ENCODE data around the gene PRKCE. TPM values are rescaled to one million over a fixed set of nuclear protein-coding genes. Genes with fewer than 3 reads are reported as not detected.

Gene PRKCE
- total RNA-seq, 6 experiments from 2014 or later = 5.2 to 18.8 (median 11.0) TPM

DNA sequence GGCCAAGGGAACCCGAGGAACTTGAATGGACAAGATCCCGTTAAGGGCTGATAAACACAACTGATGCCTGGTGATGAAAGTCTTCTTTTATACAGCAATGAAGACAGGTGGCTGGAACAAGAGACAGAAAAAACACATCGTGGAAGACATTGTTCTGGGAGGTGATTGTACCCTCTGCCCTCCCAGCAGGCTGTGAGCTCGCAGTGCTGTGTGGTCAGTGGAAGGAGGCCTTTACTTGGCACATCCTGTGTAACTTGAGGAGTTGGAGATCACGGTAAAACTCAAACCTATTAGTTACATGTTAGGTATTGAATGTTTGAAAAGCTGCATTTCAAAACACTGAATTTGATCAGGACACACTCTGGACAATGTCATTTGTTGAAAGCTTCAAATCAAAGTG is 395.8 kb downstream of the PRKCE start:
- no peak for ATAC-seq
- intact Hi-C loops (cut with DNase I) = no loop called here

DNA sequence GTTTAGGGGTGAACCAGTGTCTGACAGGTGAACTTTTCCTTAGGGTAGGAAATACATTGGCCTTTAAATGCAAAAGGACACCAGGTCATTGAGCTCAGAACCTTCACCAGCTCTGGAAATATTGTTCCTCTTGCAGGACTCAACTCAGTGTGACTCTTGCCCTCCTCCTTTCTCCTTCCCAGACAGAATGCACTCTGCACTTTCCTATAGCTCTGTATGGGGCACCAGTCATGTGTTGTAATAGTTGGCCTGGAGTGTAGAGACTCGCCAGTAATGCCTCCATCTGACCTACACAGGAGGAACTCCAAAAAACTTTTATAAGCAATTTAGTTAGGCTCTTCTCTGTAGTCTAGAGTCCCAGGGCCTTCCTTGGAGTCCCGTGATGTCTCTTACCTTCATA is 397.2 kb downstream of the PRKCE start:
- Histone ChIP-seq H3K4me1 (no peaks in the 10 kb centered on the region), H3K27me3 (no peaks in the 10 kb centered on the region), H3K4me3 (no peak overlapping the region), H3K27ac (no peak overlapping the region), H3K36me3 (no peaks in the 10 kb centered on the region), H3K9me3 (no peaks in the 10 kb centered on the region)
- no peak for ATAC-seq
- TF ChIP-seq, protein P1, sequence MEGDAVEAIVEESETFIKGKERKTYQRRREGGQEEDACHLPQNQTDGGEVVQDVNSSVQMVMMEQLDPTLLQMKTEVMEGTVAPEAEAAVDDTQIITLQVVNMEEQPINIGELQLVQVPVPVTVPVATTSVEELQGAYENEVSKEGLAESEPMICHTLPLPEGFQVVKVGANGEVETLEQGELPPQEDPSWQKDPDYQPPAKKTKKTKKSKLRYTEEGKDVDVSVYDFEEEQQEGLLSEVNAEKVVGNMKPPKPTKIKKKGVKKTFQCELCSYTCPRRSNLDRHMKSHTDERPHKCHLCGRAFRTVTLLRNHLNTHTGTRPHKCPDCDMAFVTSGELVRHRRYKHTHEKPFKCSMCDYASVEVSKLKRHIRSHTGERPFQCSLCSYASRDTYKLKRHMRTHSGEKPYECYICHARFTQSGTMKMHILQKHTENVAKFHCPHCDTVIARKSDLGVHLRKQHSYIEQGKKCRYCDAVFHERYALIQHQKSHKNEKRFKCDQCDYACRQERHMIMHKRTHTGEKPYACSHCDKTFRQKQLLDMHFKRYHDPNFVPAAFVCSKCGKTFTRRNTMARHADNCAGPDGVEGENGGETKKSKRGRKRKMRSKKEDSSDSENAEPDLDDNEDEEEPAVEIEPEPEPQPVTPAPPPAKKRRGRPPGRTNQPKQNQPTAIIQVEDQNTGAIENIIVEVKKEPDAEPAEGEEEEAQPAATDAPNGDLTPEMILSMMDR (IDR thresholded peaks at IDR 0.05) = no peak
- no CpG with 5 or more reads among the region's 2 CpGs for WGBS (ENCODE audit: insufficient coverage, low coverage, low lambda C conversion rate, missing lambda C conversion rate)
- intact Hi-C loops (cut with DNase I) = no loop called here
- DNase-seq = no peak

More for the DNA sequence above, 395.8 kb downstream of the PRKCE start:
- Histone ChIP-seq H3K27ac (no peak overlapping the region), H3K9me3 (no peaks in the 10 kb centered on the region), H3K4me3 (no peak overlapping the region), H3K4me1 (peaks cover 0 to 11% (median 5%) of the 10 kb centered on the region in 4 donors), H3K27me3 (no peaks in the 10 kb centered on the region), H3K36me3 (no peaks in the 10 kb centered on the region)
- TF ChIP-seq, protein P1 (IDR thresholded peaks at IDR 0.05) = no peak
- TF ChIP-seq POLR2A (IDR thresholded peaks at IDR 0.05) = no peak
- no peak for DNase-seq
- 67% methylated on average over 5 of the region's 5 CpGs for WGBS (ENCODE audit: insufficient coverage, low coverage, low lambda C conversion rate, missing lambda C conversion rate)

DNA sequence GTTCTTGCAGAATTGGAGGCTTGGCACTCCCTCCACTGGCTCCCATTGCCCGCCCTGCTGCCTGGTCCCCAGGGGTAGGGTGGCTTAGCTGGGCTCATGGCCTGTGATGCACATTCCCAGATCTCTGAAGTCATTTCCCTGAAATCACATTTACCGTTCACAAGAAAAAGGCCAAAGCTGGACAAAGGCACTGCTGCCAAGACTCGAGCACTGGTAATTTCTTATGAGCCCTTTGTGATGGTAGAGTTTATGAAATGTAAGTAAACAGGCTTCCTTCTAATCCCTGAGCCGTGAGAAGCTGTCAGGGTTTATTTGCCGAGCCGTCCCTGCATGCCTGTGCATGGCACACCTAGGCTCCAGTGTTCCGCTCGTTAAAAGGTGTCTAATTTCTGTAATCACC is 398.6 kb downstream of the PRKCE start:
- H3K27ac ChIP-seq = no peak overlapping the region

DNA sequence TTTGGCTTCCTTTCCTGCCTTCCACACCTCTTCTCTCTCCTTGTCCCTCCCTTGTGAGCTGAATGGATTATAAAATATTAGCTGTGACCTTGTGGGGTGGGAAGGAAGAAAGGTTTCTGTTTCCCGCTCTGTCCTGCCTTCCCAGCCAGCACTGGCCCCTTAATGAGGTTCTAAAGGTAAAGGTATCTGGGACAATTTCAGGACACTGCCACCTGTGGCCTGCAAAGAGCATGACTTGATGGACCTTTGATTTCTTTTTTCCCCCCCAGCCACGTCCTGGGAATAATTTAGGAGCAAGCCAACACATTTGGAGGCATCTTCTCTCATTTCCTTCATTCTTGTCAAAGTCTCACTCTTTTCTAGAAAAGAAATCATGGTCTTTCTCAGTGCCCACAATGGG is 399.0 kb downstream of the PRKCE start:
- no peak overlapping the region for H3K4me3 ChIP-seq
- ATAC-seq = peak in 2 of 4 donors; percentile 38 to 46
- no peak for TF ChIP-seq POLR2A (IDR thresholded peaks at IDR 0.05)
- TF ChIP-seq, protein P1 (IDR thresholded peaks at IDR 0.05) = peak in 3 of 4 donors; percentile 13 to 32 (median 25)
- H3K4me1 ChIP-seq = no peaks in the 10 kb centered on the region
- DNase-seq = no peak
- no peaks in the 10 kb centered on the region for H3K36me3 ChIP-seq
- no peaks in the 10 kb centered on the region for H3K27me3 ChIP-seq
- H3K27ac ChIP-seq = no peak overlapping the region
- 79% methylated on average over 2 of the region's 2 CpGs for WGBS (ENCODE audit: insufficient coverage, low coverage, low lambda C conversion rate, missing lambda C conversion rate)
- no peaks in the 10 kb centered on the region for H3K9me3 ChIP-seq
- intact Hi-C loops (cut with DNase I) = no loop called here

More for the DNA sequence above, 398.6 kb downstream of the PRKCE start:
- Histone ChIP-seq H3K9me3 (no peaks in the 10 kb centered on the region), H3K36me3 (no peaks in the 10 kb centered on the region), H3K27me3 (no peaks in the 10 kb centered on the region), H3K4me1 (no peaks in the 10 kb centered on the region), H3K4me3 (no peak overlapping the region)
- DNase-seq (no peak), ATAC-seq (no peak)
- intact Hi-C loops (cut with DNase I) = no loop called here
- WGBS (ENCODE audit: insufficient coverage, low coverage, low lambda C conversion rate, missing lambda C conversion rate) = 89% methylated on average over 4 of the region's 8 CpGs
- TF ChIP-seq, protein P1 (IDR thresholded peaks at IDR 0.05) = no peak
- TF ChIP-seq POLR2A (IDR thresholded peaks at IDR 0.05) = no peak

DNA sequence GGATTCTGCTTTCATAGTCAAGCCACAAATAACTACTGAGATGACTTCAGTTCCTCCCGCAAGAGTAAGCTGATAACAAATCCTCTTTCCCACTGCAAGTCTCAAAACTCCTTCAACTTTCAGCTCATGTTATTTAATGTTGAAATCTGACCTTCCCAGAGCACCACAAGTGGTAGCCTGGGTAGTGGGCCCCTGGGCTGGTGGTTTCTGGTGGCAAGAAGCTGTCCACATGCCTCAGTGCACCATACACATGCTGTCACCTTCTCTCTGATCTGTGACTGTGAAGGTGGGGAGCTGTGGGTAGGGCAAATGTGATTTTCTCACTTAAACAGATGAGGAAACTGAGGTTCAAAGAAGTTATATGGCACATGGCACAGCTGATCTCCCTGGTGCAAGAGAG is 399.6 kb downstream of the PRKCE start:
- intact Hi-C loops (cut with DNase I) = no loop called here
- DNase-seq (no peak), ATAC-seq (no peak)
- H3K9me3 ChIP-seq = no peaks in the 10 kb centered on the region
- H3K27me3 ChIP-seq = no peaks in the 10 kb centered on the region
- WGBS (ENCODE audit: insufficient coverage, low coverage, low lambda C conversion rate, missing lambda C conversion rate) = 90% methylated on average over 1 of the region's 1 CpG
- no peak overlapping the region for H3K27ac ChIP-seq
- TF ChIP-seq POLR2A (IDR thresholded peaks at IDR 0.05) = no peak
- TF ChIP-seq, protein P1 (IDR thresholded peaks at IDR 0.05) = no peak
- H3K4me3 ChIP-seq = no peak overlapping the region
- no peaks in the 10 kb centered on the region for H3K36me3 ChIP-seq
- H3K4me1 ChIP-seq = no peaks in the 10 kb centered on the region
